ENCODE data around the gene MFF. TPM values are rescaled to one million over a fixed set of nuclear protein-coding genes. Genes with fewer than 3 reads are reported as not detected.

Gene MFF
- total RNA-seq, 1 donor from 2014 or later = 59.4 TPM

GRCh38 chr2:227404585-227405271, 79.7 kb downstream of the MFF start:
- DNase-seq (ENCODE audit: low spot score) = no peak

DNA sequence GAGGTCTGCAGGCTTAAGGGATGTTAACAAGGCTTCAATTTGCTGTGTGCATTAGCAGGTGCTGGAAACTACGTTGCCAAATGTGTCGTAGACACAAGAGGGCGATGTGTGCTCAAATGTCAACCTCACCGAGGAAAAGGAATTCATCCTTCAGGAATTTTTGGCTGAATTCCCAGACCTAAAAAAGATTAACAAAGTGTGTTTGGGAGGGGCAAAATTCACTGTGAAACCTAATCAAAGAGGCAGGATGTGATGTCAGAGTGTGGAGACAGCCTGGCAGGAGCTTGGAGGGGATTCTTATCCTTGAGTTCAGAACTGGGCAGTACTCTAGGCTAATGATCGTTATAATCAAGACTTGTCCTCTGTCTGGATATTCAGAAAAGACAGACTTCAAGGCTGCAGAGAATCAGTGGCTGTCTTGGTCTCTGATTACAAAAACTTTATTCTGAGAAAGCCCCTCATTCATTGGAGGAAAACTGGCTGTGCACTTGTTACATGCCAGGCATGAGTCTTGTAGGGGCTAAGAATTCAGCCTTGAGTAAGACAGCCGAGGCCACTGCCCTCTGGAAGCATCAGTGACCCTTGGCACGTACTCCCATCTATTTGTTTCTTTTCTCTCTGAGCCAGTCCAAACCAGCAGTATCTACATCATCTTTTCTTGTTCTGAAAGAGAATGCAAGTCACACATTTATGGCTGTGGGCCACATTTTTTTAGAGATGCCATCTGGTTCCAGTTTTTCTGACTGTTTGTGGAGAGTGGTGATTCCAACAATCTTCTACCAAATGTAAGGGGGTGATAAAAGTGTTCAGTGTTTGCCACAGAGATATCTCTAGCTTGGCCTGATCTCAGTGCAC, 81.4 kb downstream of the MFF start:
- no peak for DNase-seq (ENCODE audit: low spot score)

Other genes starting within 250 kb of the MFF start
- gene COL4A4, start 161.0 kb upstream of the MFF start, total RNA-seq = 0.45 TPM
- gene COL4A3, start 160.6 kb upstream of the MFF start, total RNA-seq = 0.67 TPM
- 0.32 TPM for gene TM4SF20, start 54.1 kb downstream of the MFF start, total RNA-seq
- gene SCYGR1, start 62.7 kb downstream of the MFF start, total RNA-seq = not detected
- gene AGFG1, start 146.9 kb downstream of the MFF start, total RNA-seq = 274 TPM

Measured in mesenteric fat pad (tissue), 1 donor.